OCI-LY3 (cell line): ENCODE data around the gene SLC12A4.

Experiments
- H2AFZ ChIP-seq: fragments of 200-600, 300-600 bp; shearing (Covaris generic); 2 replicates; pipeline ENCODE4 v1.6.0; 2014; ENCODE audit warnings: antibody characterized with exemption, low read depth, low read length
- H3K27ac ChIP-seq: fragments of 200-600, 300-600 bp; sonication (generic); 2 replicates; pipeline ENCODE4 v1.5.1; 2014; ENCODE audit warnings: mild to moderate bottlenecking, low read length, moderate library complexity, mixed read lengths
- H3K27me3 ChIP-seq: fragments of 200-600, 300-600 bp; sonication (generic); 2 replicates; pipeline ENCODE4 v1.6.1; 2014; ENCODE audit warnings: low read depth, low read length, mixed read lengths
- H3K36me3 ChIP-seq: fragments of 200-600, 300-600 bp; sonication (generic); replicated peaks from 2 replicates; pipeline ENCODE3; 2014; ENCODE audit warnings: low read depth, low read length, mixed read lengths
- H3K4me1 ChIP-seq: fragments of 300-600, 200-600 bp; sonication (generic); 2 replicates; pipeline ENCODE4 v1.6.1; 2014; ENCODE audit warnings: low read length, mixed read lengths
- H3K4me2 ChIP-seq: fragments of 200-600, 300-600 bp; sonication (generic); 2 replicates; pipeline ENCODE4 v1.6.1; 2014; ENCODE audit warnings: low read length, mixed read lengths
- H3K4me3 ChIP-seq: fragments of 300-600, 200-600 bp; sonication (generic); 2 replicates; pipeline ENCODE4 v1.5.1; 2014; ENCODE audit warnings: antibody characterized with exemption, mild to moderate bottlenecking, low read length, moderate library complexity
- H3K79me2 ChIP-seq: fragments of 300-600, 200-600 bp; shearing (Covaris generic); 2 replicates; pipeline ENCODE4 v1.6.1; 2014; ENCODE audit warnings: mild to moderate bottlenecking, low read length, mixed read lengths
- H3K9ac ChIP-seq: fragments of 300-600, 200-600 bp; shearing (Covaris generic); 2 replicates; pipeline ENCODE4 v1.6.0; 2014; ENCODE audit warnings: mild to moderate bottlenecking, low read length, moderate library complexity
- H3K9me3 ChIP-seq: fragments of 200-600, 300-600 bp; shearing (Covaris generic); 2 replicates; pipeline ENCODE4 v1.6.1; 2014; ENCODE audit warnings: low read length, mixed read lengths; ENCODE audit not compliant: insufficient read depth
- H4K20me1 ChIP-seq: fragments of 200-600, 300-600 bp; sonication (generic); 2 replicates; pipeline ENCODE4 v1.6.1; 2016; ENCODE audit warnings: low read length, mixed read lengths; ENCODE audit not compliant: insufficient read depth
- CTCF ChIP-seq: fragments of 200-600, 300-600 bp; sonication (generic); IDR thresholded peaks from 2 replicates; pipeline ENCODE4 v1.5.1; 2014; ENCODE audit warnings: antibody characterized with exemption, low read length, low read depth
- EZH2phosphoT487 ChIP-seq: fragments of 200-600 bp; shearing (Covaris generic); IDR thresholded peaks from 2 replicates; pipeline ENCODE4 v1.6.1; 2018; ENCODE audit warnings: antibody characterized with exemption, mixed run types, low read depth

The SLC12A4 gene

GRCh38 chr16:67923414-67924116 is 44.9 kb downstream of the SLC12A4 start:
- no peaks in the 10 kb centered on the region for H3K27me3 ChIP-seq
- H3K4me1 ChIP-seq = peaks cover under 1% of the 10 kb centered on the region
- no peak overlapping the region for H3K27ac ChIP-seq
- H3K4me3 ChIP-seq = no peak overlapping the region
- no peak overlapping the region for H2AFZ ChIP-seq
- H3K36me3 ChIP-seq = no peaks in the 10 kb centered on the region
- H3K79me2 ChIP-seq = no peaks in the 10 kb centered on the region
- no peak overlapping the region for H3K9ac ChIP-seq
- TF ChIP-seq CTCF (no peak), EZH2phosphoT487 (no peak)
- no peaks in the 10 kb centered on the region for H3K9me3 ChIP-seq
- no peak overlapping the region for H3K4me2 ChIP-seq
- peaks cover 7% of the 10 kb centered on the region for H4K20me1 ChIP-seq

- Histone ChIP-seq H3K27ac (no peak overlapping the region), H3K79me2 (no peaks in the 10 kb centered on the region), H3K36me3 (no peaks in the 10 kb centered on the region), H2AFZ (no peak overlapping the region), H4K20me1 (peaks cover 3% of the 10 kb centered on the region; the same call in 1 of the 2 replicates), H3K9me3 (no peaks in the 10 kb centered on the region), H3K4me1 (no peaks in the 10 kb centered on the region), H3K9ac (no peak overlapping the region), H3K4me2 (no peak overlapping the region), H3K4me3 (no peak overlapping the region), H3K27me3 (no peaks in the 10 kb centered on the region)
- TF ChIP-seq EZH2phosphoT487 = no peak
- no peak for TF ChIP-seq CTCF
Observed at GRCh38 chr16:67922740-67923139, 45.7 kb downstream of the SLC12A4 start.

GRCh38 chr16:67922221-67922620 is 46.2 kb downstream of the SLC12A4 start:
- Histone ChIP-seq H3K4me1 (no peaks in the 10 kb centered on the region), H3K4me2 (no peak overlapping the region), H3K9me3 (no peaks in the 10 kb centered on the region), H2AFZ (no peak overlapping the region), H4K20me1 (peaks cover 3% of the 10 kb centered on the region; the same call in 1 of the 2 replicates), H3K27ac (no peak overlapping the region), H3K27me3 (no peaks in the 10 kb centered on the region), H3K36me3 (no peaks in the 10 kb centered on the region), H3K4me3 (no peak overlapping the region), H3K79me2 (no peaks in the 10 kb centered on the region), H3K9ac (no peak overlapping the region)
- no peak for TF ChIP-seq EZH2phosphoT487
- TF ChIP-seq CTCF = no peak

GRCh38 chr16:67919622-67920221 is 48.7 kb downstream of the SLC12A4 start:
- H3K27me3 ChIP-seq = no peaks in the 10 kb centered on the region
- TF ChIP-seq EZH2phosphoT487 (no peak), CTCF (no peak)
- H3K9me3 ChIP-seq = no peaks in the 10 kb centered on the region
- no peak overlapping the region for H3K9ac ChIP-seq
- H3K36me3 ChIP-seq = no peaks in the 10 kb centered on the region
- H3K27ac ChIP-seq = no peak overlapping the region
- H3K4me1 ChIP-seq = no peaks in the 10 kb centered on the region
- no peaks in the 10 kb centered on the region for H3K79me2 ChIP-seq
- no peak overlapping the region for H3K4me2 ChIP-seq
- peaks cover 3% of the 10 kb centered on the region; the same call in 1 of the 2 replicates for H4K20me1 ChIP-seq
- H2AFZ ChIP-seq = no peak overlapping the region
- no peak overlapping the region for H3K4me3 ChIP-seq
